Keratinocyte (primary cell): Measurements from ENCODE around the gene GPC5. TPM values are rescaled to one million over a fixed set of nuclear protein-coding genes. Genes with fewer than 3 reads are reported as not detected.
A peak's percentile ranks its signal among the peaks of the same experiment; 100 is the strongest.

Experiments
- DNase-seq: peaks from one replicate; pipeline ENCODE4 v3.0.0-alpha.2; 2011; ENCODE audit warnings: low read depth, missing footprints, low spot score
- FAIRE-seq: peaks from 2 replicates; lab custom pipeline; 2011; peaks lifted over from hg19 to GRCh38; lab: Jason Lieb, UNC
- H2AFZ ChIP-seq: 2 replicates; pipeline ENCODE4 v1.6.0; 2012; ENCODE audit warnings: low read length, control low read depth, inconsistent platforms; ENCODE audit not compliant: control insufficient read depth
- H3K27ac ChIP-seq: 2 replicates; pipeline ENCODE4 v1.5.1; 2011; ENCODE audit warnings: low read length; ENCODE audit not compliant: control insufficient read depth, insufficient read depth
- H3K27me3 ChIP-seq: 3 replicates; pipeline ENCODE4 v1.6.0; 2011; ENCODE audit warnings: low read length; ENCODE audit not compliant: control insufficient read depth, insufficient read depth; ENCODE audit errors: extremely low read depth
- H3K36me3 ChIP-seq, 2 experiments: 2 replicates in 1 of 2; 3 replicates in 1 of 2; pipeline ENCODE4 v1.5.1; 2011; ENCODE audit warnings: low read length in 2 of 2, mild to moderate bottlenecking in 1 of 2; ENCODE audit not compliant: control insufficient read depth in 2 of 2, insufficient read depth in 2 of 2; ENCODE audit errors: extremely low read depth in 1 of 2
- H3K4me1 ChIP-seq: 3 replicates; pipeline ENCODE4 v1.5.1; 2011; ENCODE audit warnings: low read length; ENCODE audit not compliant: control insufficient read depth, insufficient read depth; ENCODE audit errors: extremely low read depth
- H3K4me2 ChIP-seq: 3 replicates; pipeline ENCODE4 v1.6.0; 2011; ENCODE audit warnings: low read depth, low read length; ENCODE audit not compliant: control insufficient read depth, insufficient read depth; ENCODE audit errors: extremely low read depth
- H3K4me3 ChIP-seq, 3 experiments: fragments of 200-600 bp in 1 of 3; sonication (generic) in 1 of 3; 2 replicates in 2 of 3; 3 replicates in 1 of 3; pipeline ENCODE4 v1.5.1; 2011 to 2016; ENCODE audit warnings: low read length in 3 of 3, mild to moderate bottlenecking in 3 of 3, control low read depth in 2 of 3, inconsistent platforms in 1 of 3, low read depth in 1 of 3, mixed read lengths in 1 of 3, mixed run types in 1 of 3, moderate library complexity in 1 of 3; ENCODE audit not compliant: control insufficient read depth in 2 of 3, insufficient read depth in 2 of 3; ENCODE audit errors: extremely low read depth in 1 of 3
- H3K79me2 ChIP-seq: 2 replicates; pipeline ENCODE4 v1.6.0; 2012; ENCODE audit warnings: low read length; ENCODE audit not compliant: control insufficient read depth, insufficient read depth
- H3K9ac ChIP-seq: 3 replicates; pipeline ENCODE4 v1.6.0; 2011; ENCODE audit warnings: low read length; ENCODE audit not compliant: control insufficient read depth, insufficient read depth; ENCODE audit errors: extremely low read depth
- H3K9me1 ChIP-seq: 3 replicates; pipeline ENCODE4 v1.6.0; 2011; ENCODE audit warnings: low read length; ENCODE audit not compliant: control insufficient read depth, insufficient read depth; ENCODE audit errors: extremely low read depth
- H3K9me3 ChIP-seq: 2 replicates; pipeline ENCODE4 v1.5.1; 2012; ENCODE audit warnings: low read depth, low read length; ENCODE audit not compliant: control insufficient read depth
- H4K20me1 ChIP-seq: 3 replicates; pipeline ENCODE4 v1.6.0; 2011; ENCODE audit warnings: low read length; ENCODE audit not compliant: control insufficient read depth, insufficient read depth; ENCODE audit errors: extremely low read depth
- EZH2 ChIP-seq: IDR thresholded peaks from one replicate; pipeline ENCODE4 v1.6.1; 2012; ENCODE audit warnings: inconsistent platforms, mild to moderate bottlenecking, low read length, moderate library complexity
- dilution Hi-C: fragments of 300-500 bp; cut with MboI; formaldehyde crosslinking; loops from one replicate; pipeline ENCODE4 v1.7.0; 2020; ENCODE audit warnings: low sequenced_read_pairs; ENCODE audit not compliant: extremely low pct_ligation_motif_present
- polyA plus RNA-seq, 5 experiments: library from polyadenylated mRNA; depleted of rRNA in 3 of 5; stranded (reverse) in 3 of 5; stranded (forward) in 1 of 5; unstranded in 1 of 5; fragments of >200 nt; gene quantifications; 1 replicate in 1 of 5; 2 replicates in 3 of 5; 3 replicates in 1 of 5; pipeline versions ENCODE4 v1.2.1 to v1.2.3, GENCODE V29; 2011 to 2012; ENCODE audit warnings: missing spikeins in 2 of 5, low read depth in 1 of 5, low replicate concordance in 1 of 5
- TF ChIP-seq, protein P1 (sequence below), 3 experiments: IDR thresholded peaks in 1 of 3; conservative IDR thresholded peaks in 1 of 3; optimal IDR thresholded peaks in 1 of 3; 2 replicates in 2 of 3; 3 replicates in 1 of 3; pipeline versions ENCODE3 to v1.5.1; 2011; ENCODE audit warnings: low read length in 3 of 3, mild to moderate bottlenecking in 3 of 3, moderate library complexity in 2 of 3, control low read depth in 1 of 3, inconsistent platforms in 1 of 3; ENCODE audit not compliant: insufficient read depth in 2 of 3; ENCODE audit errors: extremely low read depth in 1 of 3

The GPC5 gene
- polyA plus RNA-seq, 1 donor (not counting 4 experiments of a cell fraction or from before 2014, with no cell fraction given) = 0.10 TPM

DNA sequence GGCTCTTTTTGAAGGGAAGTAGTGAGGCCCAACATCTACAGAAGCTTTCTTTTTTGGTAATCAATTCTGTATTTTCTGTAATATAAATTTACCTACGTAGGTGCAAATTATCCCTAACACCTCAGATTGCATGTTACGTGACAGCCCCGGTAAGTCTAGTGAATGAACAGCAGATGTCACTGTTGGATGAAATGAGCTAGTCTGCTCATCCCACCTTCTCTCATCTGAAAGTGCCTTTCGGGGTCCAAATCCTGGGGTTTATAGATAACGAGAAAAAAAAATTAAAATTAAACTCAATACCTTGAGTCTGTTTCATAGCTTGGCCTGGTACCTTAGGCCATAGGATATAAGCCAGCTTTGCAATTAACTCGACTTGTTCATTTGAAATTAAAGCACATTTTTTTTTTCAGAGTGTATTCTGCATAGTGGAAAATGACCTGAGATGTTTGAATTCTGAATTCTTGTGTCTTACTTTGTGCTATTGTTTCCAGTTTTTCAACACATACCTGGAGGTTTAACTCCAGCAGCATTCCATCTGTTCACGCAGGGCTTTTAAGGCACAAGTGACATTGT, 548.2 kb downstream of the GPC5 start:
- Histone ChIP-seq H3K9me1 (no peaks in the 10 kb centered on the region), H3K4me2 (no peak overlapping the region), H2AFZ (no peak overlapping the region), H3K9me3 (no peaks in the 10 kb centered on the region), H3K4me1 (no peaks in the 10 kb centered on the region), H3K27ac (no peak overlapping the region), H3K9ac (no peak overlapping the region), H3K27me3 (no peaks in the 10 kb centered on the region), H3K79me2 (no peaks in the 10 kb centered on the region), H3K4me3 (no peak overlapping the region), H4K20me1 (no peaks in the 10 kb centered on the region), H3K36me3 (no peaks in the 10 kb centered on the region)
- DNase-seq = no peak
- dilution Hi-C loops = no loop called here
- FAIRE-seq = no peak
- no peak for TF ChIP-seq EZH2
- TF ChIP-seq, protein P1, sequence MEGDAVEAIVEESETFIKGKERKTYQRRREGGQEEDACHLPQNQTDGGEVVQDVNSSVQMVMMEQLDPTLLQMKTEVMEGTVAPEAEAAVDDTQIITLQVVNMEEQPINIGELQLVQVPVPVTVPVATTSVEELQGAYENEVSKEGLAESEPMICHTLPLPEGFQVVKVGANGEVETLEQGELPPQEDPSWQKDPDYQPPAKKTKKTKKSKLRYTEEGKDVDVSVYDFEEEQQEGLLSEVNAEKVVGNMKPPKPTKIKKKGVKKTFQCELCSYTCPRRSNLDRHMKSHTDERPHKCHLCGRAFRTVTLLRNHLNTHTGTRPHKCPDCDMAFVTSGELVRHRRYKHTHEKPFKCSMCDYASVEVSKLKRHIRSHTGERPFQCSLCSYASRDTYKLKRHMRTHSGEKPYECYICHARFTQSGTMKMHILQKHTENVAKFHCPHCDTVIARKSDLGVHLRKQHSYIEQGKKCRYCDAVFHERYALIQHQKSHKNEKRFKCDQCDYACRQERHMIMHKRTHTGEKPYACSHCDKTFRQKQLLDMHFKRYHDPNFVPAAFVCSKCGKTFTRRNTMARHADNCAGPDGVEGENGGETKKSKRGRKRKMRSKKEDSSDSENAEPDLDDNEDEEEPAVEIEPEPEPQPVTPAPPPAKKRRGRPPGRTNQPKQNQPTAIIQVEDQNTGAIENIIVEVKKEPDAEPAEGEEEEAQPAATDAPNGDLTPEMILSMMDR (optimal IDR thresholded peaks at IDR 0.05 in 1 of 3, IDR thresholded peaks at IDR 0.05 in 1 of 3, conservative IDR thresholded peaks at IDR 0.05 in 1 of 3; ENCODE audit: extremely low read depth in 1 of 3, insufficient read depth in 2 of 3, low read length in 3 of 3) = peak in 2 of 3 experiments; percentile 27 to 49

DNA sequence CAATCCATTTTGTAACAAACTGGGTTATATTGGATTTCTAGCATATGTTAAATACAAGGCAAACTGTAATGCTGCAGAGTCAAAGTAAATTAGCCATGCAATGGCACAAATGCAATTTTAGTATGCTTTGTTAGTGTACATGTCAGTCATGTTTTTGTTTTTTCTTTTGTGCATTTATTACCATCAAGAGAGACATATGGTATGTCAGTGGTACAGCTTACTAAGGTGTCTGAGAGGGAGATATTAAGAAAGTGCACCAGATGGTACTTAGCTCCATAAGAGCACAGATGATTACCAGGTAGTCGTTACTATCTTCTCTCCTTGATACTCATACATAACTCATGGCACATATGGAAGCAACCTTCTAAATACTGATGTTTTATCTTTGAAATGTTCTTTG, 550.3 kb downstream of the GPC5 start:
- H4K20me1 ChIP-seq = no peaks in the 10 kb centered on the region
- no peaks in the 10 kb centered on the region for H3K79me2 ChIP-seq
- H3K9ac ChIP-seq = no peak overlapping the region
- no peak overlapping the region for H2AFZ ChIP-seq
- no peak overlapping the region for H3K4me3 ChIP-seq
- H3K9me1 ChIP-seq = no peaks in the 10 kb centered on the region
- no peaks in the 10 kb centered on the region for H3K27me3 ChIP-seq
- dilution Hi-C loops = no loop called here
- no peaks in the 10 kb centered on the region for H3K9me3 ChIP-seq
- no peak for FAIRE-seq
- DNase-seq = no peak
- no peak overlapping the region for H3K4me2 ChIP-seq
- no peaks in the 10 kb centered on the region for H3K4me1 ChIP-seq
- H3K27ac ChIP-seq = no peak overlapping the region
- H3K36me3 ChIP-seq = no peaks in the 10 kb centered on the region
- TF ChIP-seq, protein P1 (optimal IDR thresholded peaks at IDR 0.05 in 1 of 3, IDR thresholded peaks at IDR 0.05 in 1 of 3, conservative IDR thresholded peaks at IDR 0.05 in 1 of 3; ENCODE audit: extremely low read depth in 1 of 3, insufficient read depth in 2 of 3, low read length in 3 of 3) = no peak
- no peak for TF ChIP-seq EZH2
